Body of pancreas (tissue), 4 donors: ENCODE measurements around the gene ITGBL1. TPM values are rescaled to one million over a fixed set of nuclear protein-coding genes. Genes with fewer than 3 reads are reported as not detected.

Experiments used
- ATAC-seq: fragments of 150-250 bp; one replicate; pipeline ENCODE4 v1.9.1; 2016
- DNase-seq, 4 donors: peaks; one replicate each; pipeline ENCODE4 v3.0.0-alpha.2; 2019
- H3K27ac ChIP-seq, 4 donors: fragments of 200-600 bp; sonication (generic); 1 replicate in 3 of 4; 2 replicates in 1 of 4; pipeline versions ENCODE4 v1.5.1 to v1.6.1; 2016 to 2019; ENCODE audit warnings: mild to moderate bottlenecking in 1 of 4, mixed read lengths in 1 of 4, moderate library complexity in 1 of 4
- H3K27me3 ChIP-seq, 2 donors: fragments of 200-600 bp; sonication (generic); one replicate each; pipeline ENCODE4 v1.6.0; 2016; ENCODE audit warnings: mild to moderate bottlenecking in 1 of 2
- H3K36me3 ChIP-seq, 2 donors: fragments of 200-600 bp; sonication (generic); replicated peaks in 1 of 2; 2 replicates each; pipeline ENCODE4 v1.5.1; 2016; ENCODE audit warnings: low read depth in 2 of 2; ENCODE audit not compliant: insufficient read depth in 1 of 2
- H3K4me1 ChIP-seq: fragments of 200-600 bp; sonication (generic); one replicate; pipeline ENCODE4 v1.6.0; 2016
- H3K4me3 ChIP-seq, 2 donors: fragments of 200-600 bp; sonication (generic); 1 replicate in 1 of 2; 2 replicates in 1 of 2; pipeline ENCODE4 v1.5.1; 2016 to 2019
- H3K9me3 ChIP-seq, 3 donors: fragments of 200-600 bp; sonication (generic); 1 replicate in 2 of 3; 2 replicates in 1 of 3; pipeline ENCODE4 v1.5.1; 2016
- CTCF ChIP-seq, 7 experiments: fragments of 450-650 bp in 4 of 7; fragments of 200-600 bp in 3 of 7; sonication (generic) in 3 of 7; IDR thresholded peaks; one replicate each; pipeline ENCODE4 v1.5.1; 2016 to 2019; ENCODE audit warnings: antibody characterized with exemption in 7 of 7
- POLR2A ChIP-seq, 3 donors: fragments of 450-650 bp; IDR thresholded peaks; one replicate each; pipeline ENCODE4 v1.6.1; 2016; ENCODE audit warnings: antibody characterized with exemption in 3 of 3, mild to moderate bottlenecking in 2 of 3
- WGBS, 2 donors: methylation state at CpG; one replicate each; pipeline ENCODE4 v1.1.5; 2017; 5-methylcytosine and 5-hydroxymethylcytosine counted together
- intact Hi-C: fragments of 100-400 bp; cut with DNase I; formaldehyde crosslinking; loops from one replicate; pipeline ENCODE4 v1.15.1; 2023
- total RNA-seq, 2 donors: library from RNA; depleted of rRNA; stranded (reverse); fragments of >200 nt; gene quantifications; one replicate each; pipeline ENCODE4 v1.1.0, GENCODE V29; 2016

ITGBL1 gene
- total RNA-seq, 2 donors from 2014 or later: 1.3 to 10.4 TPM

- H3K4me1 ChIP-seq: no peaks in the 10 kb centered on the region
- DNase-seq (no peak), ATAC-seq (no peak)
- H3K4me3 ChIP-seq: no peak overlapping the region
- WGBS, 2 donors: 45 to 70% methylated on average over 2 of the region's 2 CpGs
- H3K27ac ChIP-seq: no peak overlapping the region
- intact Hi-C loops: no loop called here
- no peaks in the 10 kb centered on the region for H3K27me3 ChIP-seq
- TF ChIP-seq CTCF (IDR thresholded peaks at IDR 0.05): no peak
- no peak for TF ChIP-seq POLR2A (IDR thresholded peaks at IDR 0.05)
- no peaks in the 10 kb centered on the region for H3K36me3 ChIP-seq
- no peaks in the 10 kb centered on the region for H3K9me3 ChIP-seq
Measured at GRCh38 chr13:101746513-101746912, 294.0 kb downstream of the ITGBL1 start.

GRCh38 chr13:101747039-101747438 lies 294.6 kb downstream of the ITGBL1 start:
- H3K36me3 ChIP-seq: no peaks in the 10 kb centered on the region
- WGBS, 2 donors: 24 to 25% methylated on average over 1 of the region's 1 CpG

GRCh38 chr13:101749584-101749983 lies 297.1 kb downstream of the ITGBL1 start:
- H3K27me3 ChIP-seq: no peaks in the 10 kb centered on the region

More at GRCh38 chr13:101747039-101747438, 294.6 kb downstream of the ITGBL1 start:
- no peaks in the 10 kb centered on the region for H3K4me1 ChIP-seq
- intact Hi-C loops: no loop called here
- TF ChIP-seq POLR2A (IDR thresholded peaks at IDR 0.05) (no peak), CTCF (IDR thresholded peaks at IDR 0.05) (no peak)
- no peaks in the 10 kb centered on the region for H3K27me3 ChIP-seq
- H3K4me3 ChIP-seq: no peak overlapping the region
- DNase-seq: no peak
- H3K27ac ChIP-seq: peak overlapping the region in 1 of 4 donors; percentile 37
- peak; percentile 48 for ATAC-seq
- H3K9me3 ChIP-seq: no peaks in the 10 kb centered on the region

GRCh38 chr13:101751488-101751887 lies 299.0 kb downstream of the ITGBL1 start:
- 8 to 9% methylated on average over 3 of the region's 3 CpGs for WGBS, 2 donors
- peaks cover 11% of the 10 kb centered on the region for H3K4me1 ChIP-seq
- H3K27ac ChIP-seq: no peak overlapping the region
- no peak overlapping the region for H3K4me3 ChIP-seq
- H3K27me3 ChIP-seq: no peaks in the 10 kb centered on the region
- TF ChIP-seq POLR2A (IDR thresholded peaks at IDR 0.05): no peak
- TF ChIP-seq CTCF (IDR thresholded peaks at IDR 0.05): no peak
- H3K9me3 ChIP-seq: no peaks in the 10 kb centered on the region
- intact Hi-C loops: no loop called here
- H3K36me3 ChIP-seq: no peaks in the 10 kb centered on the region
- no peak for DNase-seq
- ATAC-seq: no peak

More at GRCh38 chr13:101749584-101749983, 297.1 kb downstream of the ITGBL1 start:
- intact Hi-C loops: no loop called here
- no peaks in the 10 kb centered on the region for H3K4me1 ChIP-seq
- 65 to 82% methylated on average over 1 of the region's 1 CpG for WGBS, 2 donors
- H3K27ac ChIP-seq: no peak overlapping the region
- ATAC-seq: no peak
- TF ChIP-seq CTCF (IDR thresholded peaks at IDR 0.05): no peak
- TF ChIP-seq POLR2A (IDR thresholded peaks at IDR 0.05): no peak
- H3K36me3 ChIP-seq: no peaks in the 10 kb centered on the region
- H3K9me3 ChIP-seq: no peaks in the 10 kb centered on the region
- DNase-seq: no peak
- no peak overlapping the region for H3K4me3 ChIP-seq

GRCh38 chr13:101752432-101752831 lies 300.0 kb downstream of the ITGBL1 start:
- Histone ChIP-seq H3K36me3 (no peaks in the 10 kb centered on the region), H3K9me3 (no peaks in the 10 kb centered on the region), H3K27me3 (no peaks in the 10 kb centered on the region), H3K27ac (no peak overlapping the region), H3K4me1 (peaks cover 11% of the 10 kb centered on the region), H3K4me3 (no peak overlapping the region)
- ATAC-seq (no peak), DNase-seq (no peak)
- 88 to 91% methylated on average over 3 of the region's 3 CpGs for whole genome bisulfite sequencing, 2 donors
- TF ChIP-seq CTCF (IDR thresholded peaks at IDR 0.05) (no peak), POLR2A (IDR thresholded peaks at IDR 0.05) (no peak)
- intact Hi-C loops: no loop called here
